Tibial artery (tissue), 4 donors: ENCODE results near the gene INPP4A.

ENCODE experiments used
- DNase-seq, 2 donors: peaks; one replicate each; pipeline ENCODE4 v3.0.0-alpha.2; 2019
- H3K27ac ChIP-seq, 2 donors: fragments of 200-600 bp; sonication (generic) in 1 of 2; 1 replicate in 1 of 2; 2 replicates in 1 of 2; pipeline ENCODE4 v1.5.1; 2018 to 2019; ENCODE audit warnings: mild to moderate bottlenecking in 1 of 2
- H3K27me3 ChIP-seq, 2 donors: fragments of 200-600 bp; sonication (generic) in 1 of 2; one replicate each; pipeline versions ENCODE4 v1.5.1 to v1.6.0; 2016 to 2019
- H3K36me3 ChIP-seq, 3 donors: fragments of 200-600 bp; sonication (generic) in 2 of 3; one replicate each; pipeline ENCODE4 v1.5.1; 2016 to 2019; ENCODE audit warnings: mild to moderate bottlenecking in 2 of 3
- H3K4me1 ChIP-seq, 4 donors: fragments of 200-600 bp; sonication (generic) in 2 of 4; 1 replicate in 3 of 4; 2 replicates in 1 of 4; pipeline ENCODE4 v1.5.1; 2016 to 2019
- H3K4me3 ChIP-seq, 2 donors: fragments of 200-600 bp; sonication (generic) in 1 of 2; 1 replicate in 1 of 2; 2 replicates in 1 of 2; pipeline ENCODE4 v1.5.1; 2018 to 2019; ENCODE audit warnings: mild to moderate bottlenecking in 2 of 2
- H3K9me3 ChIP-seq, 3 donors: fragments of 200-600 bp; sonication (generic) in 1 of 3; one replicate each; pipeline ENCODE4 v1.5.1; 2016 to 2019
- CTCF ChIP-seq, 2 experiments: fragments of 200-600 bp in 1 of 2; fragments of 450-650 bp in 1 of 2; IDR thresholded peaks; one replicate each; pipeline ENCODE4 v1.5.1; 2017 to 2019; ENCODE audit warnings: antibody characterized with exemption in 2 of 2, mild to moderate bottlenecking in 1 of 2, moderate library complexity in 1 of 2
- intact Hi-C: fragments of 100-400 bp; cut with DNase I; formaldehyde crosslinking; loops from one replicate; pipeline ENCODE4 v1.15.0; 2023; ENCODE audit warnings: low total_unique reads

The INPP4A gene

GRCh38 chr2:98522854-98523253, 78.2 kb downstream of the INPP4A start:
- Histone ChIP-seq H3K4me1 (no peaks in the 10 kb centered on the region), H3K4me3 (no peak overlapping the region), H3K36me3 (peaks cover 0 to 29% (median 13%) of the 10 kb centered on the region in 3 donors), H3K27ac (no peak overlapping the region), H3K9me3 (no peaks in the 10 kb centered on the region), H3K27me3 (no peaks in the 10 kb centered on the region)
- DNase-seq: no peak
- intact Hi-C loops: no loop called here
- no peak for TF ChIP-seq CTCF (IDR thresholded peaks at IDR 0.05)

DNA sequence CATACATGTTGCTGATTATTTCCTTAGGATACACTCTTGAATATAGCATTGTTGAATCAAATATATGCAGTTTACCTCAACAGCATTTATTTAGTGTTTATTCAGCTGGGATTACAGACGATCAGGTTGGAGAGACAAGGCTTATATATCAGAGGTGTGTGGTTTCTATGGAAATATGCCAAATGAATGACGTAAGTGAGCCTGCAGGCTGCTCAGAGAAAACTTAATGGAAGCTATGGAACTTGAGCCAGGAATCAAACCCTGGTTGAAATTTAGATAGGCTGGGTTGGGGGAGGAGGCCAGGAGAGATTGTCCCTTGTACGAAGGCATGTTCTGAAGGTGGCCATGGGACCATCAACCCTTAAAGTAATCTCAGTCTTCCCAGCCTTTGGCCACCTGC, 79.5 kb downstream of the INPP4A start:
- H3K36me3 ChIP-seq: peaks cover 0 to 25% (median 13%) of the 10 kb centered on the region in 3 donors
- no peak overlapping the region for H3K27ac ChIP-seq
- DNase-seq: no peak
- no peak overlapping the region for H3K4me3 ChIP-seq
- no peaks in the 10 kb centered on the region for H3K9me3 ChIP-seq
- H3K27me3 ChIP-seq: no peaks in the 10 kb centered on the region
- intact Hi-C loops: no loop called here
- H3K4me1 ChIP-seq: no peaks in the 10 kb centered on the region
- TF ChIP-seq CTCF (IDR thresholded peaks at IDR 0.05): no peak

DNA sequence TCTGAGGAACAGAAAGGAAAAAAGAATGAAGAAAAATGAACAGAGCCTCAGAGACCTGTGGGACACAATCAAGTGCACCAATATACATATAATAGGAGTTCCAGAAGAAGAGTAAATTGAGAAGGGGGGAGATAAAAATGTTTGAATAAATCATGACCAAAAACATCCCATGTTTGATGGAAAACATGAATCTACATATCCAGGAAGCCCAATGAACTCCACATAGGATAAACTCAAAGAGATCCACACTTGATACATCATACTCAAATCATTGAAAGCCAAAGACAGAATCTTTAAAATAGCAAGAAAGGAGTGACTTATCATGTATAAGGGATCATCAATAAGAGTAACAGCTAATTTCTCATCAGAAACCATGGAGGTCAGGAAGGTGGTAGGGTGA, 83.7 kb downstream of the INPP4A start:
- intact Hi-C loops: no loop called here
- H3K36me3 ChIP-seq: no peaks in the 10 kb centered on the region
- H3K27me3 ChIP-seq: no peaks in the 10 kb centered on the region
- no peaks in the 10 kb centered on the region for H3K4me1 ChIP-seq
- H3K4me3 ChIP-seq: no peak overlapping the region
- no peak for DNase-seq
- no peak overlapping the region for H3K27ac ChIP-seq
- TF ChIP-seq CTCF (IDR thresholded peaks at IDR 0.05): no peak
- no peaks in the 10 kb centered on the region for H3K9me3 ChIP-seq

GRCh38 chr2:98530114-98530513, 85.5 kb downstream of the INPP4A start:
- DNase-seq: no peak
- H3K36me3 ChIP-seq: peaks cover 0 to 7% (median 0%) of the 10 kb centered on the region in 3 donors
- no peaks in the 10 kb centered on the region for H3K9me3 ChIP-seq
- intact Hi-C loops: no loop called here
- H3K4me3 ChIP-seq: no peak overlapping the region
- no peaks in the 10 kb centered on the region for H3K27me3 ChIP-seq
- H3K4me1 ChIP-seq: no peaks in the 10 kb centered on the region
- H3K27ac ChIP-seq: no peak overlapping the region
- no peak for TF ChIP-seq CTCF (IDR thresholded peaks at IDR 0.05)

DNA sequence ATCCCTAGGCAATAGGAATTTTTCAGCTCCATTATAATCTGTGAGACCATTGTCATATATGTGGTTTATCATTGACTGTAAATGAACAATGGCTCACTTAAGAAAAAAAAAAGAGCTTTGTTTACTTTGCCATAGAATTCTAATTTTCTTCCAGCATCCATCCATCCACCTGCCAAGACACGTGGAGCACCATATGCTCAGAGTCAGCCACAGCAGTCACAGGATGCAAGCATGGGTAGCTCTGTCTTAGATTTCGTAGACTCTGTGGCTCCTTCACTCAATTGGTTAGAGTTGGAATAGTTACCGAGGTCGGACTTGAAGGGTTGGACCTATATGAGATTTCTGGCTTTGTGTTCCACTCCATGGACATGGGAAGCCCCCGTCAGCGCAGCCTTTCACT, 88.1 kb downstream of the INPP4A start:
- H3K4me1 ChIP-seq: no peaks in the 10 kb centered on the region
- intact Hi-C loops: no loop called here
- H3K36me3 ChIP-seq: peaks cover 5 to 23% (median 18%) of the 10 kb centered on the region in 3 donors
- H3K9me3 ChIP-seq: no peaks in the 10 kb centered on the region
- no peak overlapping the region for H3K4me3 ChIP-seq
- no peak for TF ChIP-seq CTCF (IDR thresholded peaks at IDR 0.05)
- peak in 1 of 2 donors; percentile 28 for DNase-seq
- no peaks in the 10 kb centered on the region for H3K27me3 ChIP-seq
- H3K27ac ChIP-seq: no peak overlapping the region

- no peak for TF ChIP-seq CTCF (IDR thresholded peaks at IDR 0.05)
- intact Hi-C loops: no loop called here
- H3K36me3 ChIP-seq: peaks cover 13 to 31% (median 26%) of the 10 kb centered on the region in 3 donors
- no peaks in the 10 kb centered on the region for H3K27me3 ChIP-seq
- no peak overlapping the region for H3K4me3 ChIP-seq
- no peak overlapping the region for H3K27ac ChIP-seq
- no peak for DNase-seq
- no peaks in the 10 kb centered on the region for H3K9me3 ChIP-seq
- no peaks in the 10 kb centered on the region for H3K4me1 ChIP-seq
Measured at GRCh38 chr2:98533547-98533946, 88.9 kb downstream of the INPP4A start.
